H1 (cell line): ENCODE measurements around the gene ATF3. TPM values are rescaled to one million over a fixed set of nuclear protein-coding genes. Genes with fewer than 3 reads are reported as not detected.
A peak's percentile ranks its signal among the peaks of the same experiment; 100 is the strongest.

Experiments
- BRCA1 ChIP-seq: IDR thresholded peaks from 2 replicates; pipeline ENCODE4 v1.6.1; 2012; ENCODE audit warnings: low read depth, low read length, improper control_type of control experiment
- CHD2 ChIP-seq: IDR thresholded peaks from 2 replicates; pipeline ENCODE4 v1.6.1; 2012; ENCODE audit warnings: low read length, improper control_type of control experiment
- HDAC6 ChIP-seq: IDR thresholded peaks from one replicate; pipeline ENCODE4 v1.7.1; 2012; ENCODE audit warnings: low read depth, mild to moderate bottlenecking, inconsistent platforms, low read length, moderate library complexity
- JUN ChIP-seq: IDR thresholded peaks from 2 replicates; pipeline ENCODE4 v1.6.1; 2011; ENCODE audit warnings: low read depth, mild to moderate bottlenecking, improper control_type of control experiment, low read length
- NANOG ChIP-seq: IDR thresholded peaks from 2 replicates; pipeline ENCODE4 v1.6.1; 2011; ENCODE audit warnings: low read length, low read depth, mild to moderate bottlenecking, inconsistent platforms; ENCODE audit not compliant: insufficient read depth, poor library complexity, severe bottlenecking
- NRF1 ChIP-seq: IDR thresholded peaks from 2 replicates; pipeline ENCODE4 v1.6.1; 2011; ENCODE audit warnings: mild to moderate bottlenecking, low read depth, low read length, improper control_type of control experiment
- POLR2A ChIP-seq, 2 experiments: IDR thresholded peaks; 1 replicate in 1 of 2; 2 replicates in 1 of 2; pipeline ENCODE4 v1.6.1; 2011; ENCODE audit warnings: low read depth in 2 of 2, low read length in 2 of 2, mild to moderate bottlenecking in 2 of 2; ENCODE audit errors: control extremely low read depth in 1 of 2
- POLR2AphosphoS5 ChIP-seq: IDR thresholded peaks from 2 replicates; pipeline ENCODE4 v1.6.1; 2011; ENCODE audit warnings: low read depth, low read length
- POU5F1 ChIP-seq: IDR thresholded peaks from 2 replicates; pipeline ENCODE4 v1.6.1; 2011; ENCODE audit warnings: low read depth, mild to moderate bottlenecking, low read length, moderate library complexity
- RAD21 ChIP-seq, 2 experiments: IDR thresholded peaks in 1 of 2; conservative IDR thresholded peaks in 1 of 2; 2 replicates each; pipeline ENCODE4 v1.6.1; 2011; ENCODE audit warnings: low read depth in 2 of 2, low read length in 2 of 2, improper control_type of control experiment in 1 of 2, inconsistent platforms in 1 of 2, mild to moderate bottlenecking in 1 of 2, moderate library complexity in 1 of 2
- SP4 ChIP-seq: IDR thresholded peaks from 2 replicates; pipeline ENCODE4 v1.6.1; 2012; ENCODE audit warnings: low read length, inconsistent platforms
- polyA plus RNA-seq, 7 experiments: library from polyadenylated mRNA; depleted of rRNA in 3 of 7; stranded (reverse) in 5 of 7; unstranded in 2 of 7; fragments of >200 nt in 5 of 7; fragments of 200-250 nt in 2 of 7; gene quantifications; 1 replicate in 5 of 7; 2 replicates in 1 of 7; 4 replicates in 1 of 7; pipeline versions ENCODE4 v1.2.1 to v1.2.3, GENCODE V29; 2011 to 2013; ENCODE audit warnings: missing spikeins in 2 of 7, mixed read lengths in 2 of 7
- total RNA-seq: library from RNA; stranded (reverse); fragmentation: NEBNext Ultra II Directional; extraction: Animal tissue kit (Norgen Biotek cat#: 25700); gene quantifications from 2 replicates; pipeline ENCODE4 v1.2.1, GENCODE V29; 2021

Gene ATF3
- total and polyA plus RNA-seq, 2 of the 8 experiments (the other 6 are each of a cell fraction or from before 2014, with no cell fraction given): 12.2 to 27.7 TPM

DNA sequence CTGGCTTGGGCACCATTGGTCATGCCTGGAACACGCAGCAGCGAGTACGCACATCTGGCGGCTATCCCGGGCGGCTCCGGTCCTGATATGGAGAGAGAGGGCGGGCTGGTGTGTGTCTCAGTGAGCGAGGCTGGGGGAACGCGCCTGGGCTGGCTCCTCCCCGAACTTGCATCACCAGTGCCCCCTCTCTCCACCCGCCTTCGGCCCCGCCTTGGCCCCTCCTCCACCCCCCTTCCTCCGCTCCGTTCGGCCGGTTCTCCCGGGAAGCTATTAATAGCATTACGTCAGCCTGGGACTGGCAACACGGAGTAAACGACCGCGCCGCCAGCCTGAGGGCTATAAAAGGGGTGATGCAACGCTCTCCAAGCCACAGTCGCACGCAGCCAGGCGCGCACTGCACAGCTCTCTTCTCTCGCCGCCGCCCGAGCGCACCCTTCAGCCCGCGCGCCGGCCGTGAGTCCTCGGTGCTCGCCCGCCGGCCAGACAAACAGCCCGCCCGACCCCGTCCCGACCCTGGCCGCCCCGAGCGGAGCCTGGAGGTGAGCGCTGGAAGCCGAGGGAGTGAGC lies at the start of gene ATF3 (continued):
- TF ChIP-seq NANOG (no peak), POLR2A (IDR thresholded peaks at IDR 0.05; ENCODE audit: control extremely low read depth in 1 of 2, low read depth in 2 of 2, low read length in 2 of 2) (peak; percentile 99), POLR2AphosphoS5 (peak; percentile 99), NRF1 (no peak), RAD21 (IDR thresholded peaks at IDR 0.05 in 1 of 2, conservative IDR thresholded peaks at IDR 0.05 in 1 of 2; ENCODE audit: low read depth in 2 of 2, low read length in 2 of 2) (peak in 1 of 2 experiments; percentile 13; a peak in 1 of 4 replicates), BRCA1 (no peak), HDAC6 (no peak), POU5F1 (no peak), CHD2 (peak; percentile 39; the same call in 1 of the 2 replicates), JUN (peak; percentile 96), SP4 (no peak)
- TF ChIP-seq, all 59 proteins: peak for 23
